Right cardiac atrium (tissue), 5 donors: Measurements from ENCODE around the gene MTHFSD. TPM values are rescaled to one million over a fixed set of nuclear protein-coding genes. Genes with fewer than 3 reads are reported as not detected.
"Not testable (repeated sequence)": the region's sequence is repeated elsewhere in the genome, so short reads cannot be mapped to it uniquely, and the experiment has no call there.

Experiments used
- ATAC-seq, 2 donors: fragments of 200-7000 bp; cut with Tn5 transposase; one replicate each; pipeline versions ENCODE4 v1.8.0 to v1.9.1; 2020; ENCODE audit warnings: moderate library complexity in 2 of 2, mild to moderate bottlenecking in 1 of 2
- DNase-seq, 3 donors: peaks; one replicate each; pipeline ENCODE4 v3.0.0-alpha.2; 2020
- H3K27ac ChIP-seq: one replicate; pipeline ENCODE4 v1.5.1; 2013; ENCODE audit warnings: mild to moderate bottlenecking, low read length, control low read depth, moderate library complexity
- H3K27me3 ChIP-seq: one replicate; pipeline ENCODE4 v1.6.1; 2013; ENCODE audit not compliant: control insufficient read depth, insufficient read depth
- H3K4me1 ChIP-seq: one replicate; pipeline ENCODE4 v1.6.1; 2013; ENCODE audit warnings: low read length; ENCODE audit not compliant: control insufficient read depth, insufficient read depth
- H3K4me3 ChIP-seq: one replicate; pipeline ENCODE4 v1.5.1; 2013; ENCODE audit warnings: low read length, control low read depth
- H3K9me3 ChIP-seq: one replicate; pipeline ENCODE4 v1.6.1; 2013; ENCODE audit warnings: low read length; ENCODE audit not compliant: control insufficient read depth
- WGBS: extraction: QIAGEN DNeasy Blood & Tissue Kit; methylation state at CpG from one replicate; pipeline ENCODE4 v1.1.7; 2013; 5-methylcytosine and 5-hydroxymethylcytosine counted together
- intact Hi-C, 4 donors: fragments of 100-400 bp; cut with DNase I; formaldehyde crosslinking; loops; one replicate each; pipeline versions ENCODE4 v1.11.0 to v1.14.0; 2022 to 2023
- polyA plus RNA-seq: library from polyadenylated mRNA; stranded (reverse); fragments of 200-250 nt; gene quantifications from one replicate; pipeline ENCODE4 v1.2.3, GENCODE V29; 2013
- total RNA-seq, 4 donors: library from RNA; stranded (reverse); fragmentation: NEBNext Ultra II Directional; extraction: Animal tissue kit (Norgen Biotek cat#: 25700); gene quantifications; one replicate each; pipeline ENCODE4 v1.2.1, GENCODE V29; 2021
- donor health status: healthy with polysubstance abuse.
- donor health status: DM: no; HTN: yes; CAD: no.
- donor health status: DM: no; HTN: no; CAD: no.
- donor health status: DM: no; HTN: yes; CAD: no; lungs with severe emphysema.
- donor health status: DM: yes; HTN: yes; CAD: no.

MTHFSD gene
- total and polyA plus RNA-seq, 5 donors: 8.8 to 14.7 (median 11.2) TPM

DNA sequence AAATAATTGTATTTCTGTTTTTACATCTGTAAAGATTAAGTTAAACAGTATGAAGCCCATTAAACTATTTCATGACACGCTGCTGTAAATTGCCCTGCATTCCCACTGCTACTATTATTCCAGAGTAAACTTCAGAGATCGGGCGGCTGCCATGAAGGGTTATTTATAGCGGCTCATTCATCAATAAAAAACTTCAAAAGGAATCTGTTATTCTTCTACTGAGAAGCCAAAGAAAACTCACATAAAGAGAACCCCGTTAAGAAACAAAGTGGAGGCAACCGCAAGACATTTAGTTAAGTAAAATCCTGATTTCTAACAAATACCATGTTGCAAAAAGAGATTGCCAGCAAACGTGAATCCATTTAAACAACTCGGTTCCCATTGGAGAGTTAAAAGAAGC, 39.7 kb upstream of the MTHFSD start:
- Histone ChIP-seq H3K4me3 (no peak overlapping the region), H3K27ac (no peak overlapping the region), H3K4me1 (no peaks in the 10 kb centered on the region), H3K9me3 (no peaks in the 10 kb centered on the region), H3K27me3 (no peaks in the 10 kb centered on the region)
- ATAC-seq (no peak), DNase-seq (no peak)
- WGBS: 77% methylated on average over 8 of the region's 8 CpGs
- intact Hi-C loops: no loop called here

DNA sequence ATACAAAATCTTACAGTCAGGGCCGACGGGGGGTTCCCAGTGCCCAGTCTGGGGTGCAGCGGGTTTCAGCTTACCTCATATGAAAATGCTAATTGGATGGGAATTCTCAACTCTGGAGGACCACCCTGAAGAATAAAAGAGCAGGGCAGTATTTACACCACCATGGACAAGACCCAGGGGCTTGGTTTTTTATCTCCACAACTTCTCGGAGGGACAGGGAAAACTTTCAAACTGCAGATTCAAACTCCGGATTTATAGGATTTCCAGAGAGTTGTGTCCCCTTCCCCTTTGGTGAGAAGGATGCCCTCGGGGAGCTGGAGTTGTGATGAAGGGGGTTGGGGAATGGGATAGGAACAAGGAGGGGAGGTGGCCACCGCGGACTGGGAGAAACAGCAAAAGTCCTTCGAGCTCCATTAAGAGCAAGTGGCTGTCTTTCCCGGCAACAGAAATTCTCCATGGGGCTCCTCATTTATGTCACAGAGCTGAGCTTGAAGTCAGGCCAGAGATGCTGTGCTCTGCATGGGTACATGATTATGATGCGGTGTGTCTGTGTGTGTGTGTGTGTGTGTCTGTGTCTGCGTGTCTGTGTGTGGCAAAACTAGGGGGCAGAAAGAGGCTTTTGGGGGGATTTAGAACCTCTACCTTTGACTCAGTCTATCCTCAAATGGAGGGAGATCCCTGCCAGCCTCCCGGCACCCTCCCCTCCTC, 39.0 kb upstream of the MTHFSD start:
- H3K27ac ChIP-seq: no peak overlapping the region
- H3K27me3 ChIP-seq: no peaks in the 10 kb centered on the region
- H3K9me3 ChIP-seq: no peaks in the 10 kb centered on the region
- 54% methylated on average over 13 of the region's 13 CpGs for WGBS
- ATAC-seq (no peak), DNase-seq (no peak)
- H3K4me3 ChIP-seq: no peak overlapping the region
- intact Hi-C loops: no loop called here
- no peaks in the 10 kb centered on the region for H3K4me1 ChIP-seq

DNA sequence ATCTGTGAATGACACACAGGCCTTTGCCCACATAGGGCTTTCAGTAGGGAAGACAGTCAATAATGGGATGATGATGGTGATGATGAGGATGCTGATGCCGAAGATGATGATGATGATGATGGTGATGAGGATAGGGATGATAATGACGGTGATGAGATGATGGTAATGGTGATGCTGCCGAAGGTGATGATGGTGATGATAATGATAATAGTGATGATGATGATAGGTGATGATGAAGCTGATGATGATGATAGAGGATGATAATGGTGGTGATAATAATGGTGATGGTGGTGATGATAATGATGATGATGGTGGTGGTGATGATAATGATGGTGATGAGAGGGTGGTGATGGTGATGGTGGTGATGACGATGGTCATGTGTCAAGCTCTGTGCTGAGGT, 36.2 kb upstream of the MTHFSD start:
- intact Hi-C loops: no loop called here
- H3K27me3 ChIP-seq: no peaks in the 10 kb centered on the region
- ATAC-seq: no peak
- H3K9me3 ChIP-seq: no peaks in the 10 kb centered on the region
- H3K4me3 ChIP-seq: no peak overlapping the region
- DNase-seq: no peak
- 92% methylated on average over 4 of the region's 4 CpGs for WGBS
- H3K27ac ChIP-seq: no peak overlapping the region
- H3K4me1 ChIP-seq: no peaks in the 10 kb centered on the region

DNA sequence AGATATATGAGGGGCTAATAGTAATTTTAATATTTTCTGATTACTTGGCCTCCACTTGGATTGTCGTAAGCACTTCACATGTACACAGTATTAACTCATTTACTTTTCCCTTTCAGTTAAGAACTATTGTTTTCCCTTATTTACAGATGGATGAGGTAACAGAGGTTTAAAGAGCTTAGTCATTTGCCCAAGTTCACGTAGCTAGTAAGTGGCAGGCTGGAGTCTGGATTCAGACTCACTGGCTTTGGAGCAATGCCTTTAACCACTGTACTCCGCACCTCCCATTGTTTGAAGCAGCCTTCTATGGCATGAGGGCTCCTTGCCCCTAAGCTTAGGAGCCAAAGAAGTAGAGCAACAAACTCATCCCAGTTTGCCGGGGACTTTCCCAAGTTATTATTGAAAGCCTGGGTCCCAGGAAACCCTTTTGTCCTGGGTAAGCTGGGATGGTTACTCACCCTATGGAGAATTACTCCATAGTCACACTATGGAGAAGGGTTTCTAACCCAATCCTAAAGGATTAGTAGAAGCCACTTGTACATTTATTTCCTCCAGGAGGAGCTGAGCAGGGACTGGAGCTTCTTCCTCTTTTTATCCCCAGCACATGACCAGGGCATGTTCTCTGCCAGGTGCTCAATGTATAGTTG, 35.6 kb upstream of the MTHFSD start:
- Histone ChIP-seq H3K9me3 (no peaks in the 10 kb centered on the region), H3K4me3 (no peak overlapping the region), H3K4me1 (no peaks in the 10 kb centered on the region), H3K27me3 (no peaks in the 10 kb centered on the region), H3K27ac (no peak overlapping the region)
- intact Hi-C loops: no loop called here
- ATAC-seq (no peak), DNase-seq (no peak)
- 87% methylated on average over 4 of the region's 4 CpGs for WGBS

DNA sequence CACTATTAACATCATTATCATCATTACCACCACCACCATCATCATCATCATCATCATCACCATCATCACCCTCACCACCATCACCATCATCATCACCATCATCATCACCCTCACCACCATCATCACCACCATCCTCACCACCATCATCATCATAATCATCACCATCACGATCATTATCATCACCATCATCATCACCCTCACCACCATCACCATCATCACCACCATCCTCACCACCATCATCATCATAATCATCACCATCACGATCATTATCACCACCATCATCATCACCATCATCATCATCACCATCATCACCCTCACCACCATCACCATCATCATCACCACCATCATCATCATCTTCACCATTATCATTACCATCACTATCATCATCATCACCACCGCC, 32.9 kb upstream of the MTHFSD start:
- H3K4me1 ChIP-seq, H3K27me3 ChIP-seq, intact Hi-C loops, ATAC-seq, H3K4me3 ChIP-seq, H3K9me3 ChIP-seq, H3K27ac ChIP-seq, DNase-seq: not testable (repeated sequence)
- 89% methylated on average over 3 of the region's 3 CpGs for WGBS

DNA sequence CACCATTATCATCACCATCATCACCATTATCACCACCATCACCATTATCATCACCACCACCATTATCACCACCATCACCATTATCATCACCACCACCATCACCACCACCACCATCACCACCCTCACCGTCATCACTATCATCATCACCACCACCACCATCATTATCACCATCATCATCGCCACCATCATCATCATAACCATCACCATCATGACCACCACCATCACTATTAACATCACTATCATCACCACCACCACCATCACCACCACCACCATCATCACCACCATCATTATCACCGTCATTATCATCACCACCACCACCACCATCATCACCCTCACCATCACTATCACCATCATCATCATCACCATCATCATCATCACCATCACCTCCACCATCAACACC, 32.5 kb upstream of the MTHFSD start:
- no peaks in the 10 kb centered on the region for H3K9me3 ChIP-seq
- H3K4me3 ChIP-seq: no peak overlapping the region
- ATAC-seq (no peak), DNase-seq (no peak)
- no peaks in the 10 kb centered on the region for H3K4me1 ChIP-seq
- intact Hi-C loops: no loop called here
- H3K27ac ChIP-seq: no peak overlapping the region
- H3K27me3 ChIP-seq: no peaks in the 10 kb centered on the region
- 93% methylated on average over 3 of the region's 3 CpGs for WGBS

DNA sequence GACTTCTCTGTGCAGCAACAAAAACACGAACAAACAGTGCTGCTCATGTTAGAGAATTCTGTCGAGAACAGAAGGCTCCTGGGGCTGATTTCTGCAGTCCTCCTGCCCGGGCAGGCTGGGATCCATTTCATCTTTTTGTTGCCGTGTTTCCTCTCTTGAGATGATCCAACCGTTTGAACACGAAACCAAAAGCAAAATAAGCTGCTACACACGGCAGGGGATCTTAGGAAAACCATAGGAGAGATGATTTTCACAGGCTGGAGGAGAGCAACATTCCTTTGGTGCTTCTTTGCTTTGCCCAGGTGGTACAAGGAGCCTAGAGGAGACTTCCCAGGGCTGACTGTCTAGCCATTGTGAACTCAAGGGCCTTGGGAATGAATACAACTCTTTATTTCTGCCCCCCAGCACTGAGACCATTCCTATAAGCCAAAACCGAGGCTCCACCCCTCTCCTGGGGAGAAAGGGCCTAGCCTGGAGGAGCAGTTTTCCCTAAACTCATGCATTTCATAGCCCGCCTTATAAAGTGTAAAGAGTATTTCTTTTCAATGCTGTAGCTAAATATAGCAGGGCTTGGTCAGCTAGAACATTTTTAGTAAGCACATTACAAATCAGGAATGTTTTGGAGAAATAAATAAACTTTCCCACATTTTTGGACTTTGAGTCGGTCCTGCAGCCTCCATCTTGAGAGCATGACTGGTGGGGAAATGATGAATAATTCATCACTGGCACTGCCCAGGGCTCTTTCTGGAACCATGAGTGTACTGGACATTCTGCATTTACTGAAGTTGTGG, 31.0 kb upstream of the MTHFSD start:
- ATAC-seq (peak in 1 of 2 donors; percentile 34), DNase-seq (no peak)
- Histone ChIP-seq H3K27me3 (no peaks in the 10 kb centered on the region), H3K4me3 (no peak overlapping the region), H3K4me1 (no peaks in the 10 kb centered on the region), H3K27ac (peak overlapping the region; percentile 32), H3K9me3 (no peaks in the 10 kb centered on the region)
- WGBS: 63% methylated on average over 10 of the region's 10 CpGs
- intact Hi-C loops: no loop called here

DNA sequence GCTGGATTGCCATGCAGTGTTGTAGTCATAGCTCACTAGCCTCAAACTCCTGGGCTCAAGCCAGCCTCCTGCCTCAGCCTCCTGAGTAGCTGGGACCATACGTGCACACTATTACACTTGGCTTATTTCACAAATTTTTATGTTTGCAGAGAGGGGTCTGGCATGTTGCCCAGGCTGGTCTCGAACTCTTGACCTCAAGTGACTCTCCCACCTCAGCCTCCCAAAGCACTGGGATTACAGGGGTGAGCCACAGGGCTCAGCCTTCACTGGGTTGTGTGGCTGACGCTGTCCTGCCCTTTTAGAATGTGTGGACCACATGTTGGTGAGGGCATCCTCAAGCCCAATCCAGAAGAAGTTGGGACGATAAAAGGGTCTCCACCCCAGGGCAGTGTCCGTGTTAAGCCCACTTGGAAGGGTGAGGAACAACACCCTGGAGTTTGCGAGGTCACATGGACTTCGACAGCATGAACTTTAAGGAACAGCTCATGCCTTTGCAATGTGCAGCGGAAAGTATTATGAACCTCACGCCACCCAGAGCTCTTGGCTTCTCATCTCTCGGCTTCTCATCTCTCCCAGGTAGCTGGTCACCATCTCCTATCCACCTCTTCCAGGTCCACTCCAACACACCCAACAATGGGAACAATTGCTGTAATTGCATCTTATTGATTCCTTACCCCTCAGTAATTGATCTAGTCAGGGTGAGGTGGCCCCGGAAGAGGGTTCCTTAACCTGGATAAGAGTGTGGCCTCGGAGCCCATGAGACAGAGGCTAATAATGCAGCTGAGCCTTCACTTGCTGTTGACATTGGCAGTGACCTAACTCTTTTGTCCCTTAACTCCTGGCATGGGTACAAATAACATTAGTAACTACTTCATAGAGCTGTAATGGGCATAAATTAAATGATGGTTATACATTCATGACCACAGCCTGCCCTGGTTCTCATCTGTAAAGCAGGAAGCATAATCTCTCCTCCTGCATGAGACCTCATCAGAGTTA, 30.0 kb upstream of the MTHFSD start:
- WGBS: 80% methylated on average over 12 of the region's 12 CpGs
- Histone ChIP-seq H3K4me1 (no peaks in the 10 kb centered on the region), H3K4me3 (no peak overlapping the region), H3K27ac (peak overlapping the region; percentile 36), H3K9me3 (no peaks in the 10 kb centered on the region), H3K27me3 (no peaks in the 10 kb centered on the region)
- intact Hi-C loops: no loop called here
- ATAC-seq: no peak
- no peak for DNase-seq

DNA sequence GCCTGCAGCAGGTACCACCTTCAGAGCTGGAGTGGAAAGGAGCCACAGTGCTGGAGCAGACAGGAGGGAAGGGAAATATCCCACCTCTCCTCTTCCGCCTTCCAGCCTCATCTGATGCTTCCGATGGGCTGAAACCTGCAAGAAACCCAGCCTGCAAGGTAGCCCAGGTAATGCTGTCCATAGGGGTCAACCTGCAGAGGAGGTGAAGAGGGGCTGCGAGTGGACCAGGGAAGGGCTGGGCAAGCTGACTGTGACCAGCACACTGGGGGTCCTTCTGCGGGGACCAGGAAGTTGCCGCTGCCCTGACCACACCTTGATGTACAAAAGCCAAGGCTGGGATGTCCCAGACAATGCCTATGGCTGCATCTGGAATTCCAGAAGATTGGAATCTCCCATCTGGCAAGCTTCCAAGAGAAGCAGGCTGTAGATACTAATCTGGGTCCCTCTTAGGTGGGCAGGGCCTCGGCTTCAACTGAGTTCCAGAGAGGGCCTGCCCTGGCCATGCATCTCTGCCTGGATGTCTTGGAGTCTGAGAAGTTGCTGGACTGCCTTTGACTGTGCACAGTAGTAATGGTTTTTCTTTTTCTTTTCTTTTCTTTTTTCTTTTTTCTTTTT, 29.1 kb upstream of the MTHFSD start:
- 90% methylated on average over 6 of the region's 6 CpGs for WGBS
- Histone ChIP-seq H3K27ac (no peak overlapping the region), H3K4me1 (no peaks in the 10 kb centered on the region), H3K9me3 (no peaks in the 10 kb centered on the region), H3K27me3 (no peaks in the 10 kb centered on the region), H3K4me3 (no peak overlapping the region)
- ATAC-seq: no peak
- DNase-seq: no peak
- intact Hi-C loops: no loop called here

DNA sequence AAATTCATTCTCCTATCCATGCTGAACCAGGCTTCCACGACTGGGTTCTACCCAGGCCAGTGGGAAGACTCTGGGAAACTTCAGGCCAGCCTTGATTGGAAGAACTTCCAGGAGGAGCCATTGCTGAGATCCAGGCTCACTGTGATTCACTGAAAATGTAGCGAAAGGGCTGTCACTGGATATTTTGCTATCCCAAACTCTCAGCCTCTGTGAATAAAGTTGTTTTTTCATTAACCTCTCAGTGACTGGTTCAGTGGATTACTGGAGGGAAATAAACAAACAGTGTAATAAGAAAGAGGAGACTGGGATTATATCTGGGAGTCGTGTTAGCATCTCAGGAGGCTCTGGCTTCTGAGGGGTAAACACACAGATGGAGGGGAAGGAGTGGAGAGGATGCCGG, 26.4 kb upstream of the MTHFSD start:
- intact Hi-C loops: no loop called here
- DNase-seq (no peak), ATAC-seq (no peak)
- Histone ChIP-seq H3K4me3 (no peak overlapping the region), H3K9me3 (no peaks in the 10 kb centered on the region), H3K27me3 (no peaks in the 10 kb centered on the region), H3K27ac (no peak overlapping the region), H3K4me1 (no peaks in the 10 kb centered on the region)
- 60% methylated on average over 4 of the region's 4 CpGs for WGBS
